Measurements from ENCODE around the gene AP5M1.

DNA sequence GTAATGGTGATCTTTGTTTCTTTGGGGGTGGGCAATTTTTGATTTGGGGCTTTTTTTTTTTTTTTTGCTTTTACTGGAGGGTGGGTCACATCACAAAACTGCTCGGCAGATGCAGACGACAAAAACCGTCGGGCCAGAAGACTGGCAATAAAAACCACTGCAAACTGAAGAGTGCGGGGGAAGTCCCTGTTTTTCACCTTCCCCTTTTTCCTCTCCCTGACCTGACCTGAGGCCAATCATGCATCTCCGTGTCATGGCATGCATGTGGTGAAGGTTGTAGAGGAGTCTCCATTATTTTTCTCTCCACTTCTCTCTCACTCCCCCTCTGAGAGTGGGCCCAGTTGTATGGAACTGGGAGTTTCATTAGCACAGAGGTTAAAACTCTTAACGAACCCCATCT lies 57.5 kb downstream of the AP5M1 start:
- TF ChIP-seq, protein P1, sequence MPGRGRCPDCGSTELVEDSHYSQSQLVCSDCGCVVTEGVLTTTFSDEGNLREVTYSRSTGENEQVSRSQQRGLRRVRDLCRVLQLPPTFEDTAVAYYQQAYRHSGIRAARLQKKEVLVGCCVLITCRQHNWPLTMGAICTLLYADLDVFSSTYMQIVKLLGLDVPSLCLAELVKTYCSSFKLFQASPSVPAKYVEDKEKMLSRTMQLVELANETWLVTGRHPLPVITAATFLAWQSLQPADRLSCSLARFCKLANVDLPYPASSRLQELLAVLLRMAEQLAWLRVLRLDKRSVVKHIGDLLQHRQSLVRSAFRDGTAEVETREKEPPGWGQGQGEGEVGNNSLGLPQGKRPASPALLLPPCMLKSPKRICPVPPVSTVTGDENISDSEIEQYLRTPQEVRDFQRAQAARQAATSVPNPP (CRISPR knock-in tag; IDR thresholded peaks at IDR 0.05): no peak
- TF ChIP-seq, protein P2, sequence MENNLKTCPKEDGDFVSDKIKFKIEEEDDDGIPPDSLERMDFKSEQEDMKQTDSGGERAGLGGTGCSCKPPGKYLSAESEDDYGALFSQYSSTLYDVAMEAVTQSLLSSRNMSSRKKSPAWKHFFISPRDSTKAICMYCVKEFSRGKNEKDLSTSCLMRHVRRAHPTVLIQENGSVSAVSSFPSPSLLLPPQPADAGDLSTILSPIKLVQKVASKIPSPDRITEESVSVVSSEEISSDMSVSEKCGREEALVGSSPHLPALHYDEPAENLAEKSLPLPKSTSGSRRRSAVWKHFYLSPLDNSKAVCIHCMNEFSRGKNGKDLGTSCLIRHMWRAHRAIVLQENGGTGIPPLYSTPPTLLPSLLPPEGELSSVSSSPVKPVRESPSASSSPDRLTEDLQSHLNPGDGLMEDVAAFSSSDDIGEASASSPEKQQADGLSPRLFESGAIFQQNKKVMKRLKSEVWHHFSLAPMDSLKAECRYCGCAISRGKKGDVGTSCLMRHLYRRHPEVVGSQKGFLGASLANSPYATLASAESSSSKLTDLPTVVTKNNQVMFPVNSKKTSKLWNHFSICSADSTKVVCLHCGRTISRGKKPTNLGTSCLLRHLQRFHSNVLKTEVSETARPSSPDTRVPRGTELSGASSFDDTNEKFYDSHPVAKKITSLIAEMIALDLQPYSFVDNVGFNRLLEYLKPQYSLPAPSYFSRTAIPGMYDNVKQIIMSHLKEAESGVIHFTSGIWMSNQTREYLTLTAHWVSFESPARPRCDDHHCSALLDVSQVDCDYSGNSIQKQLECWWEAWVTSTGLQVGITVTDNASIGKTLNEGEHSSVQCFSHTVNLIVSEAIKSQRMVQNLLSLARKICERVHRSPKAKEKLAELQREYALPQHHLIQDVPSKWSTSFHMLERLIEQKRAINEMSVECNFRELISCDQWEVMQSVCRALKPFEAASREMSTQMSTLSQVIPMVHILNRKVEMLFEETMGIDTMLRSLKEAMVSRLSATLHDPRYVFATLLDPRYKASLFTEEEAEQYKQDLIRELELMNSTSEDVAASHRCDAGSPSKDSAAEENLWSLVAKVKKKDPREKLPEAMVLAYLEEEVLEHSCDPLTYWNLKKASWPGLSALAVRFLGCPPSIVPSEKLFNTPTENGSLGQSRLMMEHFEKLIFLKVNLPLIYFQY (CRISPR knock-in tag; IDR thresholded peaks at IDR 0.05; ENCODE audit: borderline replicate concordance): no peak
- TF ChIP-seq RXRA (CRISPR knock-in tag; IDR thresholded peaks at IDR 0.05): no peak
- no peak for TF ChIP-seq EP300 (IDR thresholded peaks at IDR 0.05; ENCODE audit: low read depth in 2 of 2, low read length in 2 of 2)
- no peak for TF ChIP-seq EP300 (CRISPR knock-in tag; IDR thresholded peaks at IDR 0.05; ENCODE audit: borderline replicate concordance)
- TF ChIP-seq, protein P3, sequence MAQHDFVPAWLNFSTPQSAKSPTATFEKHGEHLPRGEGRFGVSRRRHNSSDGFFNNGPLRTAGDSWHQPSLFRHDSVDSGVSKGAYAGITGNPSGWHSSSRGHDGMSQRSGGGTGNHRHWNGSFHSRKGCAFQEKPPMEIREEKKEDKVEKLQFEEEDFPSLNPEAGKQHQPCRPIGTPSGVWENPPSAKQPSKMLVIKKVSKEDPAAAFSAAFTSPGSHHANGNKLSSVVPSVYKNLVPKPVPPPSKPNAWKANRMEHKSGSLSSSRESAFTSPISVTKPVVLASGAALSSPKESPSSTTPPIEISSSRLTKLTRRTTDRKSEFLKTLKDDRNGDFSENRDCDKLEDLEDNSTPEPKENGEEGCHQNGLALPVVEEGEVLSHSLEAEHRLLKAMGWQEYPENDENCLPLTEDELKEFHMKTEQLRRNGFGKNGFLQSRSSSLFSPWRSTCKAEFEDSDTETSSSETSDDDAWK (CRISPR knock-in tag; IDR thresholded peaks at IDR 0.05): no peak
- TF ChIP-seq ZNF232 (CRISPR knock-in tag; IDR thresholded peaks at IDR 0.05; ENCODE audit: borderline replicate concordance): no peak
- no peak for TF ChIP-seq SMAD9 (CRISPR knock-in tag; IDR thresholded peaks at IDR 0.05)
- TF ChIP-seq, protein P4, sequence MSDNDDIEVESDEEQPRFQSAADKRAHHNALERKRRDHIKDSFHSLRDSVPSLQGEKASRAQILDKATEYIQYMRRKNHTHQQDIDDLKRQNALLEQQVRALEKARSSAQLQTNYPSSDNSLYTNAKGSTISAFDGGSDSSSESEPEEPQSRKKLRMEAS (IDR thresholded peaks at IDR 0.05): no peak
- TF ChIP-seq, protein P5, sequence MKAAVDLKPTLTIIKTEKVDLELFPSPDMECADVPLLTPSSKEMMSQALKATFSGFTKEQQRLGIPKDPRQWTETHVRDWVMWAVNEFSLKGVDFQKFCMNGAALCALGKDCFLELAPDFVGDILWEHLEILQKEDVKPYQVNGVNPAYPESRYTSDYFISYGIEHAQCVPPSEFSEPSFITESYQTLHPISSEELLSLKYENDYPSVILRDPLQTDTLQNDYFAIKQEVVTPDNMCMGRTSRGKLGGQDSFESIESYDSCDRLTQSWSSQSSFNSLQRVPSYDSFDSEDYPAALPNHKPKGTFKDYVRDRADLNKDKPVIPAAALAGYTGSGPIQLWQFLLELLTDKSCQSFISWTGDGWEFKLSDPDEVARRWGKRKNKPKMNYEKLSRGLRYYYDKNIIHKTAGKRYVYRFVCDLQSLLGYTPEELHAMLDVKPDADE (CRISPR knock-in tag; IDR thresholded peaks at IDR 0.05): no peak
